ENCODE measurements around the gene MLYCD. TPM values are rescaled to one million over a fixed set of nuclear protein-coding genes. Genes with fewer than 3 reads are reported as not detected.
A peak's percentile ranks its signal among the peaks of the same experiment; 100 is the strongest.

The MLYCD gene
- 5.2 TPM for polyA plus RNA-seq (ENCODE audit: insufficient read length)

DNA sequence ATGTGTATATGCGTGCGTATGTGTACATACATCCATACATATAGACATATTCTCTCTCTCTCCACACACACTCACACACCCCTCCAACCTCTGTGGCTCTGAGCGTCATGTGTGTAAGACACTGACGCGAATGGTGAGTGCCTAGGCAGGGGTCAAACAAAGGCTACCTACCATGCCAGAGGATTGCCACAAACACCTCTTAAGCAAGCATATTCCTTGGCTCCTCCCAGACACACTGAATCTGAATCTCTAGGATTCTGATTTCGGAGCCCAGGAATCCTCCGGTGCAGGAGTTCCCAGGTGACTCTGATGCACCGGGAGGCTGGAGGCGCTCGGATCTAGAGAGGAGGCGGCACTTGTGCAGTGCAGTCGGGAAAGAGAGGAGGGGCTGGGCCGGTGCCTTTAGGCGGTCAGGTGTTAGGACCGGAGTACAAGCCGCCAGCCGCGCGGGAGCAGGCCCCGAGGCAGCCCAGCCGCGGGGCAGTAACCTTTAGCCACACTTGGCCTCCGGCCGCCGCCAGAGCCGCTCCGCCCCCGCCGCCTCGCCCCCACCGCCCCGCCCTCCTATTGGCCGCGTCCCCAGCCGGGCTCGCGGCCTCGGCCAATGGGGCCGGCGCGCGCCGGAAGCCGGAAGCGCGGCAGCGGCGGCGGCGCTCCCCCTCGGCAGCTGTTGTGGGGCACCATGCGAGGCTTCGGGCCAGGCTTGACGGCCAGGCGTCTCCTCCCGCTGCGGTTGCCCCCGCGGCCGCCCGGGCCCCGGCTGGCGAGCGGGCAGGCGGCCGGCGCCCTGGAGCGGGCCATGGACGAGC is at the start of gene MLYCD:
Gene MLYCD, plus strand, starts transcription at position 653 of the 809 bp plus-strand sequence. Its CDS starts 30 bp downstream, at position 683.
- DNase-seq, result peak; percentile 87

DNA sequence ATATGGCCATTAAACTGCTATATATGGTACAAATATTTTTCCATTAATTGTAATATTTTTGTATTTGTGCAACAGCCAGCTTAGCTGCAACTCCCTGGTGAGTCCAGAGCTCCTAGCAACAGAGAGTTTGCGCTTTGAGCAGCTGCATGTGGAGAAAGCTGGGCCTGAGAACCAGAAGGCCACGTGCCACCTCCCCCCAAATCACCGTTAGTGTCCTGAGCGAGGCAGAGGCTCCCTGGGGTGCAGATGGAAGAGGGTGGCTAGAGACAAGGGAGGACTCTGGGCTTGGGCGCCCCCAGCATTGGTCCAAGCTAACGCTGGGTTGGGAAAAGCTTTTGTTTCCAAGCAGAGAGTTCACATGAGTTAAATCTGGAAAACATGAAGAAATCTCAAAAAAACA is 49.5 kb upstream of the MLYCD start:
- peak; percentile 73 for DNase-seq

DNA sequence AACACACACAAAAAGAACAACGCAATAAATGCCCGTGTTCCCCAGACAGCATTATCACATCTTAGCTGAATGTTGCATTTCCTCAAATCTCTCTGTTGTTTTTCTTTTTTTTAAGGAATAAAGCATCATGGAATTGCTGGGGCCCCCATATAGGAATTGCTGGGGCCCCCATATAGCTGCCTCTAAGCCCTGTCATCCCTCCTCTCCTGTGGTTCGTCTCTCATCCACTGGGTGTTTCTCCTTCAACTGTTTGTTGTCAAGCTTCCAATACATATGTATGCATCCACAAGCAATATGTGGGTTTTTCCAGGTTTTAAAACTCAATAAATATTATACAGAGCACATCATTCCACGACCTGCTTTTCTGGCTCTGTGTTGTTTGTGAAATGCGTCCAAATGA is 48.0 kb upstream of the MLYCD start:
- peak; percentile 28 for DNase-seq

DNA sequence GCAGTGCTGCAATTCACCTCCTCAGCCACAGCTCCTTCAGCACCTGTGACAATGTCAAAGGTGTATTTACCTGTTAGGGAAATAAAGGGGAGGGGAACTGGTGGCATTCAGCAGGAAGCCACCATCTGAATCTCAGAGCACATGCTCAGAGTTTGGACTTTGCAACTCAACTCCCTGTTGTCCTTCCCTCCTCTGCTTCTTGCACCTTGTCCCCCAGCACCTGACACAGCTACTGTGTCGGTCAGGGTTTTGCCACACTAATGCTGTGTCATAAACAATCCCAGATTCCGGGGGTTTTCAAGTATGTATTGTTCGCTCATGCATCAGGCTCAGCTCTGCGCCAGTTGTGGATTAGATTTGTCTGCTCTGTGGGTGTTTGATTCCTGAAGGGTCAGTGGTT is 47.4 kb upstream of the MLYCD start:
- DNase-seq, result no peak

DNA sequence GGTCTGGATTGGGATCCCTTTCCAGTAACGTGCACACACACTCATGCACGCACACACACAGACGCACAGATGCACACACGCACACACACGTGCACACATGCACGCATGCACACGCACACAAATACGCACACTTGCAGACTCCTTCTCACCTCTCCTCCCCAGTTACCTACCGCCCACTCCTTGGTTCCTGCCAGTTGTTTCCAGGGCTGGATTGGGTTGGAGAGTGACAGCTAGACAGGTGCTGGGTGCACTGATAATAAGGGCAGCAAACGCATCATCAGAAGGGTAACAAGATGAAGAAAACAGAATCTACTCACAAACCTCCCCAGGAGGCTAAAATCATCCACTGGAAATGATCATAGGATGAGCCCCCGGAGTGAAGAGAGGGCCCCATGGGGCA is 46.1 kb upstream of the MLYCD start:
- DNase-seq, result no peak

DNA sequence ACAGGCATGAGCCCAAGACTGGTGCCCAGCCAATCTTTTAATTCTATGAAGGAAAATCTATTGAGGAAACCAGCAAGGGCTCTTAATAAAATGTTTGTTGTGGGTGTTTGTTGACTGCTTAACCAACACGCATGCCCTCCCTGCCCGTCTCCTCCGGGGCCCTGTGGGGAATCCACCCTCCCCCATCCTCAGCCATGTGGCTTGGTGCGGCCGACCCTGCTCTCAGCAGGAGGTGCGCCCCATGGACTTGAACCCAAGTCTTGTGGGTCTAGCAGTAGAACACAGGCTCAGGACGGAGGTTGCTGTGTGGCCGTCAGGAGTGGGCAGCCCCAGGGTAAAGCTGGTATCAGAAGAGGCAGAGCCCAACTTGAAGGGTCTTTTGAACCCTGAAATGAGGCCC is 45.1 kb upstream of the MLYCD start:
- DNase-seq, result no peak

DNA sequence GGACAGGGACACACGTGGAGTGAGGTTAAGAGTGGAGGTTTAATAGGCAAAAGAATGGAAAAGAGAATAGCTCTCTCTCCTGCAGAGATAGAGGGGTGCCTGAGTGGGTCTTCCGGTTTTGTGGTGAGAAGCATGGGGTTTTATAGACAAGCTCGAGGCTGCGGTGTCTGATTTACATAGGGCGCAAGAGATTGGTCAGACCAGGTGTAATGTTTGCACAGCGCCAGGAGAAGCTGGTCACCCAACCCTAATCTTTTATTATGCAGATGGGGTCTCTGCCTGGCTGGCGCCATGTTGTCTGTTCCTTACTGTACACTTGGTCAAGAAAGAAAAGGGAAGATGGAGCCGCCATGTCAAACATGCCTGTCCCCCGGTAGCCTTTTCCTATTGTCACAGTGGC is 44.5 kb upstream of the MLYCD start:
- DNase-seq, result no peak

DNA sequence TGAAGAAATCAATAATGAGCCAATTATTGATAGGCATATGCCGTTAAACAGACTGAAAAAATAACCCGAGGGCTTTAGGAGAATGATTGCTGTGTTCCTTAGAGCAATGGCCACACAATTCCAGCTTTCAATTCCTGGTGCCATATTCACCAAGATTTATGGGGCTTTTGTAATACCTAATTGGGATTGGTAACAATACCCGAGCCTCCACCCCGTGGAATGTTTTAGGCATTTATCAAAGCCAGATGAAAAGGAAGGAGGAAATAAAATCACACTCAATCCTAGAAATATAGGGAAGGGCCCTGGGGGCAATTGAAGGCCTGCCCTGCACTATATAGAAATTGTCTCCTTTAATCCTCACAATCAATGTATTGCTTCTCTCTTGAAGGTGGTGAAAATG is 42.1 kb upstream of the MLYCD start:
- DNase-seq, result no peak

DNA sequence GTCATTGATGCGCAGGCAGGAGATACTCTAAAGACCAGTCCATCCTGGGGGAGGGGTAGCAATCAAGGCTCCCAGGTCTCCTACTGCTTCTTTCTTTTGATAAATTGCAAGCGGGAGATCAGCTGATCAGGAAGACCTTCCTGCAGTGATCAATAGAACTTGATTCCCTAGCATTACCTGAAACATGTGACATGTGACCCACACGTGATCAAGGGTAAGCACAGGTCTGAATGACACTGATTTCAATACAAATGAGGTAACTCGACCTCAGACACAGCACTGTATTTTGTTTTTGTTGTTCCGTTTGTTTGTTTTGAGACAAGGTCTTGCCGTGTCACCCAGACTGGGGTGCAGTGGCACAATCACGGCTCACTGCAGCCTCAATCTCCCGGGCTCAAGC is 39.6 kb upstream of the MLYCD start:
- no peak for DNase-seq

DNA sequence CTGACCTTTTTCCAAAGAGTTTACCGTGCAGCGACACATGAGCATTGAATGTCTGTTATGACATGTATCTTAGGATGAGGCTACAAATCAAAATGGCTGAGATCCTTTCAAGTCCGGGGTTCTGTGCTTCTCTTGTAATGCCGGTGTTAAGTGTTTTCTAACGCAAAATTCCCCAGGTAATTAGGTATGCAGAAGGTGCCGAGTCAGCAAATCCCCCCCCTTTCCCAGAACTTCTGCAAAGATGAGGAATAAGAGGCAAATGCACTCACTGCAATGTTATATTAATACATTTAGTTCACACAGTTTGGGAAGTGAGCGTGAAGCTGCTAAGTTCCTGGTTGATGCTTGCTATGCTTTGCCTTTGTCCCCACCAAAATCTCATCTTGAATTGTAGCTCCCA is 36.3 kb upstream of the MLYCD start:
- DNase-seq, result no peak

DNA sequence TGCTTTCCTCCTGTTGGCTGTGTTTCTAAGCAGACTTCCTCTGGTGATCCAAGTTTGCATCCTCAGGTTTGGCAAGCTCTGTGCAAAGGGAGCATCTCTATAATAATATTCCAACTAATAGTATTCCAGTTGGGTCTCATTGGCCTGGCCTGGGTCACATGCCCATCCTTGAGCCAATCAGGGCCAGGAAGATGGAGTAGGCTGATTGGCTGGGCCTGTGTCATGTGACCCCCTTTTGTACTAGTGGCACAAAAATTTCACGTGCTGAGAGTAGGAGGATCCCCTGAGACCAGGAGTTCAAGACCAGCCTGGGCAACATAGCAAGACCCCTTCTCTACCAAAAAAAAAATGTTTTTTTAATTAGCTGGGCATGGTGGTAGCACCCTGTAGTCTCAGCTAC is 35.2 kb upstream of the MLYCD start:
- DNase-seq, result no peak

DNA sequence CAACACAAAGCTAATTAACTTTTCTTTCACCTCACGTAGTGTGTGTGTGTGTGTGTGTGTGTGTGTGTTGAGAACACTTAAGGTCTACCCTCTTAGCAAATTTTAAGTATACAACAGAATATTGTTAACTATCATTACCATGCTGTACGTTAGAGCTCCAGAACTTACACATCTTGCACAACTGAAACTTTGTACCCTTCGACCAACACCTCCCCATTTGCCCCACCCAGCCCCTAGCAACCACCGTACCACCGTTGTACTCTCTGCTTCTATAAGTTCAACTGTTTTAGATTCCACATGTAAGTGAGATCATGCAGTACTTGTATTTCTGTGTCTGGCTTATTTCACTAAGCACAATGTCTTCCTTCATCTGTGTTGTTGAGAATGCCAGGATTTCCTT is 28.1 kb upstream of the MLYCD start:
- DNase-seq, result no peak

DNA sequence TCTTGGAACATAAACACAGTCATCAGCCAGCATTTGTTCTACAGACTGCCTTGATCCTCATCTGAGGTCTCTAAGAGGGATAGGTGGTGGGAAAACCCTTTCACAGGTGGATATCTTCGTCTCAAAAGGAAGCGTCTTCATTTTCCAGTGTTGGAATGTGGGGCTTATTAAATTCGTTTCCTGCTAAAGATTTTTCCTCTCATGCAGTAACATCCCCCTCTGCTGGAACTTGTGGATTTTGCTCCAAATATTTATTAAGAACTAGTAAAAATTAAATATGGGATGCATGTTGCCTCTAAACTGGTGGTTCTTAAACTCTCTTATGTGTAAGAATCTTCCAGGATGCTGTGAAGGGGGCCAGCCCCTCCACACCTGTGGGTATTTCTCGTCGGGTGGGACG is 20.1 kb upstream of the MLYCD start:
- DNase-seq, result peak; percentile 42

DNA sequence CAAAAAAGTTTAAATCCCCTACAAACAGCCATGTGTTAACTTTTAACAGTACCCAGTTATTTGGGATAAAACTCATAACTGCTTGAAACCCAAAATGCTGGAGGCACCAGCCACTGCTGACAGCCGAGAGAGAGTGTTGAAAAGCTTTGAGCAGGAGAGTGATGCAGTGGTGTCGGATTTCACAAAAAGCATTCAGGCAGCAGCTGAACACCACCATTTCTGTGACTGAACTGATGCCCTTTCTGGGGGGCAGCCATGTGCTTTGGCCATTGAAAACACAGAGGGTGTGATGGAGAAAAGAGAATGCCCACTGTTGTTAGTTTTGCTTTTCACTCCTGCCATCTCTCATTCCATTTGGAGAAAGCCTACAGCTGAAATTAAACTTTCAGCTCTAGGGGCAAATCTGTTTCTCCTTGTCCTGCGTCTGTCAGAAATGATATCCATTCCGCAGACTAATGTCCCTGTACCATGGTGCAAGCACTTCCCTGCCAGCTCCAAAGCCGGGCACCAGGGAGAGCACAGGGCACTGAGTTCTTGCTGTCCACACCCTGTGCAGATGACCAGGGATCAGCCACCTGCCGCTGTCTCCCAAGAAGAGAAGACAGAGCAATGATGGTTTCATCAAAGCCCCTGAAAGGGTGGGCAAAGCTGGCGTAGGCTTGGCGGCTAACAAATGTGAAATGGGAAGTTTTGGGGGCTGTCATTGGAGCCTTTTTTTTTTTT is 16.6 kb upstream of the MLYCD start:
- no peak for DNase-seq

DNA sequence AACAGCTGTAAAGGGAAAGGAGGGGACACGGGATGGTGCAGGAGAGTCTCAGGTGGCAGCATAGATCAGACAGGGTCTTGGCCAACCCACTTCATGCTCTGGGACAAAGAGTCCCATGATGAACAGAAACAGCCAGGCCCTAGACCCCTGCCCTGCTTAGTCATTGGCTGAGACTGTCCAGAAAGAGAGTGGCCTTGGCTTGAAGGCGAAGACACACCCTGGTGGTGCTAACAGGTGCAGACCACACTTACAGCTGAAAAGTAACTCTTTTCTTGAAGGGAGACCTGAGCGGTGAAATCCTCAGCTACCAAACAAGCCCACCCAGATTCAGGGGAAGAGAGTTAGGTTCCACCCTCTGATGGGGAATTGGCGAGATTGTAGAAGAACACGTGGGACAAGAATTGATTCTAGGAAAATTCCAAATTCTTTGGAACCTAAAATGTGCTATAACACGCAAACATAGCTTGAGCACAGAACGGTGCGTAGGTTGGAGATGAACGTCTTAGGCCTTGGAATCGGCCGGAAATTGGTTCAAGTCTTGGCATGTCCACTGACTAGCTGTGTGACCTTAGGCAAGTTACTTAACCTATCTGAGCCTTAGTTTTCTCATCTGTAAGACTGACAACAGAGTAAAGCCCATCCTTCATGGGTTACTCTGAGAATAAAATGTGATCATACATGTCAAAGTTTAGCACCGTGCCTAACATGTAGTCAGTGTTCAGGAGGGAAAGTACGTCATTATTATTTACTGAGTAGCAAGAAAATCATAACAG is 12.5 kb upstream of the MLYCD start:
- DNase-seq, result no peak

DNA sequence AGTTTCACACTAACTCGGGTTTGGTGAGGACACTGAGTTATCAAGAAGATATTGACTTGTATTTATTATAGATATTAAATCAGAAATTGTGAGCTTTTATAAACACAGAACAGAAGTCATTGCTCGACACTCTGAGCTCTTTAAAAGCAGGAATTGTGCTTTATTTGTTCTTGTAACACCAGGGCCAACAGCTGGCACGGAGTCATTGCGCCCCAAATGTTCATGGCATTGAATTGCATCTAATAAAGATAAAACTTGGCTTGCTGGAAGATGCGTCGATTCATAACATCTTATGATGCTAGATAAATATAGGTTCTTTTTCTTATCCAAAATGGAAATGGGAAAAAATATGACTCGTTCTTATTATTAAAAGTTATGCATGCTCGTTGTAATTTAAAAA is 11.8 kb upstream of the MLYCD start:
- no peak for DNase-seq

DNA sequence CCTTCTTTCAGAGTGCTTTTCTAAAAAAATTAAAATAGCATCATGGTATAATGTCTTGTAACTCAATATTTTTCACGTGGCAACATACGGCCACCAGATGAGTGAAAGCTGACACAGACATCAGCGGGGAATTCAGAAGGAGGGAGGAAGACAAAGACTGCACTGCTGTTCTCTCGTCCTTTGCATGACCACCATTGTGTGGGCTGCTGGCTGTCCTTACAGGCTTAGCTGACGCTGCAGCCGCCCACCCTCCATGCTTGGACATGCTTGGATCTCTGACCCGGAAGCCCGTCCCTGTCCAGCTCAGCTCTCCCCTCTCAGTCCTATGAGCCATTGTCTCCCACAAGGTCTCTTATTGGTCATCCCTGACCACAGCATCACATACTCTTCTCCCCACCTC is 11.4 kb upstream of the MLYCD start:
- DNase-seq, result no peak

DNA sequence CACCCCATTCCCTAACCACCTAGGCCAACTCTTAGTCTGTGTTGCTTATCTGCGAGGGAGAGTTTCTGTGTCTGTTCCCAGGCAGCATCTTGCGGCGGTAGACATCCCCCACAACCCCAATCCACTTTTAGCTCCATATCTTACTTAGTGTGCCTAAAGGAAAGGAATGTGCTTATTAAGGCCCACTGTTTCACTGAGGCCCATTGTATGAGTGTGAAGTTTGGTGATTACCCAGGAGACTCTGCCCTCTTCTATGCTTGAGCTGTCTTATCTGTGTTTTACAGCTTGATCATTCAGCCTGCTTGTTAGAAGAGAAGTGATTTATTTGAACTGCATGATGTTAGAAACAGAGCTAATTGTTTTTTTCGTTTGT is 10.3 kb upstream of the MLYCD start:
- DNase-seq, result no peak

DNA sequence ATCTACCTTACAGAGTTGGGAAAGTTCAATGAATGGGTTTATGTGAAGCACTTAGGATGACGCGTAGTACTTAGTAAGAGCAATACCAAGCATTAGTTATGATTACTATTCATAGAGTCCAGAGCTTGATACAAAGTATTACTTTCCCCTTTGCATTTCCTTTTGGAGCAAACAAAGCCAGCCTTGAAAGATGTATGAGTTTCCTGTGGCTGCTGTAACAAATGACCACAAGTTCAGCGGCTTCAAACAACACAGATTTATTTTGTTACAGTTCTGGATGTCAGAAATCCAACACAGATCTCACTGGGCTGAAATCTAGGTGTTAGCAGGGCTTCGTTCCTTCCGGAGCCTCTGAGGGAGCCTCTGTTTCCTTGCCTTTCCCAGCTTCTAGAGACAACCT is 8.6 kb upstream of the MLYCD start:
- DNase-seq, result no peak

DNA sequence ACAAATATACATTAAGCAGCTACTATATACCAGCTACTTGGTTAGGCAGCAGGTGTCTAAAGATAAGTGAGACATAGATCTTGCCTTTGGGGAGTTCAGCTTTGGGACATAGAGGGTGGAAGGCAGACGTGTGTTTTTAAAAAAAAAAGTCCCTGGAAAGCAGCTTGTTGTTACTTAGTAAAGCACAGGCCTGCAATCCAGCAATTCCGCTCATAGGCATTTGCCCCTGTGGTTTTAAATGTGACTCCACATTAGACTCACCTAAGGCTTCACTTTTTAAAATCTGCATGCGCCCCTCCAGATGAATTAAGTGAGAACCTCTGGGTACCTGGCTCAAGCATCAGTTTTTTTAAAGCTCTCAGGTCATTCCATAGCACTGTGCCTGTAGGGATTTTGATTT is 7.2 kb upstream of the MLYCD start:
- no peak for DNase-seq

DNA sequence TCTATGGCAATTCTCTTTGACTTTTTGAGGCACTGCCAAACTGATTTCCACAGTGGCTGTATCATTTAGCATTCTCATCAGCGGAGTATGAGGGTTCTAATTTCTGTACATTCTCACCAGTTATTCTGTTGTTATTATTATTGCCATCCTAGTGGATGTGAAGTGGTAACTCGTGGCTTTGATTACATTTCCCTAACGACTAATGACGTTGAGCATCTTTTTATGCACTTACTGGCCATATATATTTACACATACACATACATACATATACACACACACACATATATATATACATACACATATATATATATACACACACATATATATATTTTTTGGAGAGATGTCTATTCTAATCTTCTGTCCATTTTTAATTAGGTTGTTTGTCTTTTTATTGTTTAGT is 3.7 kb upstream of the MLYCD start:
- no peak for DNase-seq

DNA sequence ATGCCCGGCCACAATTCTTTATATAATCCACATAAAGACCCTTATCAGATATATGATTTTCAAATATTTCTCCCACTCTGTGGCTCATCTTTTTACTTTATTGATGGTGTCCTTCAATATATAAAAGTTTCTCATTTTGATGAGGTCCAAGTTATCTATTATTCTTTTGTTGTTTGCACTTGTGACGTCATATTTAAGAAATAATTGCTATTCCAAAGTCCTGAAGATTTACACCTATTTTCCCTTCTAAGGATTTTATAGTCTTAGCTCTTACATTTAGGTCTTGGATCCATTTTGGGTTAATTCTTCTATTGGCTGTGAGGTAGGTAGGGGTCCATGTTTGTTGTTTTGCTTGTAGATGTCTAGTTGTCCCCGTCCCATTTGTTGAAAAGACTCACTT is 3.0 kb upstream of the MLYCD start:
- DNase-seq, result no peak

DNA sequence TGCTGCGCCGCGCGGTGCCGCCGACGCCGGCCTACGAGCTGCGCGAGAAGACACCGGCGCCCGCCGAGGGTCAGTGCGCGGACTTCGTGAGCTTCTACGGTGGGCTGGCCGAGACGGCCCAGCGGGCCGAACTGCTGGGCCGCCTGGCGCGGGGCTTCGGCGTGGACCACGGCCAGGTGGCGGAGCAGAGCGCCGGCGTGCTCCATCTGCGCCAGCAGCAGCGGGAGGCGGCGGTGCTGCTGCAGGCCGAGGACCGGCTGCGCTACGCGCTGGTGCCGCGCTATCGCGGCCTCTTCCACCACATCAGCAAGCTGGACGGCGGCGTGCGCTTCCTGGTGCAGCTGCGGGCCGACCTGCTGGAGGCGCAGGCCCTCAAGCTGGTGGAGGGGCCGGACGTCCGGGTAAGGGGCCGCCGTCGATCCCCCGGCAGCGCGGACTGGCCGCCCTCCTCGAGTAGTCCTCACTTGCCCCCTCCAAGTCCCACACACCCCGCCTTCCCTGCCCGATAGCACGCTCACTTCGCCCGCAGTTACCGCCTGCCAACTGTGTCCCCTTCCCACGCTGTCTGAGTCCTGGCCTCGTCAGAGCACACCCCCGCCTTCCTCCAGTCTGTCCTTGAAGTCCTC is 470 bp downstream of the MLYCD start:
- peak; percentile 45 for DNase-seq
